ENCODE data around the gene CCM2L.

CCM2L gene

GRCh38 chr20:32062776-32063170 is 52.5 kb downstream of the CCM2L start:
- DNase-seq, result peak; percentile 12

- no peak for DNase-seq
Observed at GRCh38 chr20:32063695-32064094, 53.5 kb downstream of the CCM2L start.

- DNase-seq, result no peak
Observed at GRCh38 chr20:32064667-32065066, 54.4 kb downstream of the CCM2L start.

GRCh38 chr20:32067234-32067821 is 57.1 kb downstream of the CCM2L start:
- DNase-seq, result no peak

DNA sequence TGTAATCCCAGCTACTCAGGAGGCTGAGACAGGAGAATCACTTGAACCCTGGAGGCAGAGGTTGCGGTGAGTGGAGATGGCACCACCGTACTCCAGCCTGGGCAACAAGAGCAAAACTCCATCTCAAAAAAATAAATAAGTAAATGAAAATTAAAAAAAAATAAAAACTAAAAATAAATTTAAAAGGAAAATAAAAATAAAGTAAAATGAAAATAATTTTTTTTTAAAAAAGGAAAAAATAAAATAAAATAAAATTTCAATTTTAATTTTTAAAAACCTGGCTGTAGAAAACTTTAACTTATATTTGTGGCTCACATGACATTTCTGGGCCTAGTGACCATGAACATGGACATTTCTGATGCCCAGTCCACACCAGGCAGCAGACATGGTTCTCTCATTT is 57.9 kb downstream of the CCM2L start:
- DNase-seq, result no peak

- no peak for DNase-seq
Observed at GRCh38 chr20:32069711-32070110, 59.5 kb downstream of the CCM2L start.

DNA sequence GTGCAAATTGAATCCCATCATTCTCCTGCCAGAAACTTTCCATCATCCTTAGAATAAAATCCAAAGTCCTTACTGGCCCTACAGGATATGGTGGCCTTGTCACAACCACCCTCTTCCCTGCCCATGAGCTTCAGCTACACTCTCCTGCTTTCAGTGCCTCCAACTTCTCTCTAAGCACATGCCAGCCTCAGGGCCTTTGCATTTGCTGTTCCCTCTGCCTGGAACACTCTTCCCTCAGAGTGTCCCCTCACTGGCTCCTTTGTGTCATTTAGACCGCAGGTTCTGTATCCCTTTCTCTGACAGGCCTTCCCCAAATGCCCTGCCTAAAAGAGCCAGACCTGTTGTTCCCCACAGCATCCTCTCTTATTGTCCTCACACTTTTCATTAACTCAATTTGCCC is 60.0 kb downstream of the CCM2L start:
- DNase-seq, result no peak

- DNase-seq, result no peak
Observed at GRCh38 chr20:32070690-32071213, 60.5 kb downstream of the CCM2L start.

DNA sequence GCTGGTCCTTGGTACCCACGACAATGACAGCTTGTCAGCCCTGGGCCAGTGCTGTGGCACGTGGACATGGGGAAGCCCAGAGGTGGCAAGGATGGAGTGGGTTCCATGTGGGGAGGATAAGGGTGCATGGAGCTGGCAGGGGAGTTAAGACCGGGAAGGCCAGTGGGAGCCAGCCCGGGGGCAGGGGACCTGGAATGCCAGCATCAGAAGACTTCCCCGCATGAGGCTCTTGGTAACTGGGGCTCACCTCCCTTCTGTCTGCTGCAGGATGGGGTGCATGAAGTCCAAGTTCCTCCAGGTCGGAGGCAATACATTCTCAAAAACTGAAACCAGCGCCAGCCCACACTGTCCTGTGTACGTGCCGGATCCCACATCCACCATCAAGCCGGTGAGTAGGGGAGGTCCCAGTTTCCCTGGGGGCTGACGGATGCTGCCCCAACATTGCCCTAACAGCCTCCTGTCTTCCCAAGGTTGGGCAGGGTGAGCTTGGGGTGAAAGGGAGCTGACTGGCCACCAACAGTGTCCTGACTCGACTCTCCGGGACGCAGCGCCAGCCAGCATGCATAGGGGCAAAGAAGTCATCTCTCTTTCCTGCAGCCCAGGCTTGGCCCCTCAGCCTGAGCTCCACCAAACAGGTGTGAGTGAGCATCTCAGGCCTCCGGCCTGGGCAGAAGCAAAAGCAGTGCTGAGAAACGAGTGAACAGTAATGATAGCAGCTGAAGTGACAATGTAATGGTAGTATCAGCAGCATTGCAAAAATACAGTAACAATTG is 61.3 kb downstream of the CCM2L start:
- no peak for DNase-seq

- DNase-seq, result no peak
Observed at GRCh38 chr20:32072168-32072750, 62.0 kb downstream of the CCM2L start.

- no peak for DNase-seq
Observed at GRCh38 chr20:32075534-32075933, 65.3 kb downstream of the CCM2L start.

DNA sequence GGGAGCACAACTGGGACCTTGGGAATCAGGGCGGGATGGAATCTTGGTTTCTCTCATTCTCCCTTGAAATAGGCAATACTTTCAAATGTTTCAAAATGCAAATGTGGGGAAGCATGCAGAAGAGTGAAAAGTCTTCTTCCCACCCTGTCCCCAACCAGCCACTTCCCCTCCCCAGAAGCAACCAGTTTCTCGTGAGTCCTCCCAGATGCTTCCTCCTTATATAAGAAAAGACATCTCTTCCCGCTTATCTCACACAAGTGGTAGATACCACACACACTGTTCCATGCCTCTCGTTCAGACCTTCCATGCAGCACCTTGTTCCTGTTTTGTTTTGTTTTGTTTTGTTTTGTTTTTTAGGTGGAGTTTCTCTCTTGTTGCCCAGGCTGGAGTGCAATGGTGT is 67.0 kb downstream of the CCM2L start:
- DNase-seq, result no peak

- DNase-seq, result no peak
Observed at GRCh38 chr20:32078322-32078721, 68.1 kb downstream of the CCM2L start.

- DNase-seq, result no peak
Observed at GRCh38 chr20:32078791-32079190, 68.6 kb downstream of the CCM2L start.

- DNase-seq, result no peak
Observed at GRCh38 chr20:32079655-32080109, 69.4 kb downstream of the CCM2L start.

DNA sequence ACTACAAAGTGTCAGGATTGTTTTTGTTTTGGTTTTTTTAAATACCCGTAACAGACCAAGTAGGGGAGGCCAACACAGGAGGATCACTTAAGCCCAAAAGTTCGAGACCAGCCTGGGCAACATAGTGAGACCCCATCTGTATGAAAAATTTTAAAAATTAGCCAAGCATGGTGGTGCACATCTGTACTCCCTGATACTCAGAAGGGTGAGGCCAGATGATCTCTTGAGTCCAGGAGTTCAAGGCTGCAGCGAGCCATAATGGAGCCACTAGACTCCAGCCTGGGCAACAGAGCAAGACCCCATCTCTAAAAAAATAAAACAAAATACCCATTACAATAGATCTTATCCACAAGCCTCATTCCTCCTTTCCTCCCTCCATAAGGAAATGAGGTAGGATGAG is 70.5 kb downstream of the CCM2L start:
- no peak for DNase-seq

Measured in activated CD4-positive, alpha-beta T cell treated with anti-CD3 and anti-CD28 coated beads, Interleukin-2, amount 50 U/mL, for 16 hours (primary cell).